Lower leg skin (tissue), 4 donors: ENCODE measurements around the gene TMEM164. TPM values are rescaled to one million over a fixed set of nuclear protein-coding genes. Genes with fewer than 3 reads are reported as not detected.
"Not testable (repeated sequence)": the region's sequence is repeated elsewhere in the genome, so short reads cannot be mapped to it uniquely, and the experiment has no call there.

Experiments
- DNase-seq, 2 donors: peaks; one replicate each; pipeline ENCODE4 v3.0.0-alpha.2; 2019; ENCODE audit warnings: low spot score in 2 of 2
- H3K4me3 ChIP-seq: fragments of 200-600 bp; sonication (generic); 2 replicates; pipeline ENCODE4 v1.5.1; 2017; ENCODE audit warnings: mild to moderate bottlenecking, low read depth; ENCODE audit not compliant: poor library complexity, severe bottlenecking
- CTCF ChIP-seq, 3 donors: fragments of 450-650 bp; IDR thresholded peaks; one replicate each; pipeline ENCODE4 v1.5.1; 2016; ENCODE audit warnings: antibody characterized with exemption in 3 of 3, mild to moderate bottlenecking in 3 of 3, moderate library complexity in 2 of 3
- POLR2A ChIP-seq, 2 donors: fragments of 450-650 bp; IDR thresholded peaks; one replicate each; pipeline ENCODE4 v1.6.1; 2016 to 2017; ENCODE audit warnings: antibody characterized with exemption in 2 of 2, mild to moderate bottlenecking in 1 of 2, moderate library complexity in 1 of 2
- WGBS, 2 donors: methylation state at CpG; one replicate each; pipeline ENCODE4 v1.1.5; 2018; 5-methylcytosine and 5-hydroxymethylcytosine counted together
- intact Hi-C: fragments of 100-400 bp; cut with DNase I; formaldehyde crosslinking; loops from one replicate; pipeline ENCODE4 v1.15.0; 2023; ENCODE audit warnings: low total_unique reads
- total RNA-seq, 4 donors: library from RNA; depleted of rRNA; stranded (reverse); fragments of >200 nt; gene quantifications; one replicate each; pipeline ENCODE4 v1.1.0, GENCODE V29; 2016

TMEM164 gene
- total RNA-seq, 4 donors from 2014 or later, result 39.4 to 73.2 (median 60.8) TPM

- no peak overlapping the region for H3K4me3 ChIP-seq
- no peak for DNase-seq
- intact Hi-C loops, result no loop called here
- 83 to 100% methylated on average over 2 of the region's 2 CpGs for WGBS, 2 donors
- TF ChIP-seq POLR2A (IDR thresholded peaks at IDR 0.05), result no peak
- no peak for TF ChIP-seq CTCF (IDR thresholded peaks at IDR 0.05)
Observed at GRCh38 chrX:109964390-109964789, 38.5 kb upstream of the TMEM164 start.

- no peak for DNase-seq
- WGBS, 2 donors, result 63 to 73% methylated on average over 1 of the region's 1 CpG
- no peak for TF ChIP-seq POLR2A (IDR thresholded peaks at IDR 0.05)
- TF ChIP-seq CTCF (IDR thresholded peaks at IDR 0.05), result no peak
- no peak overlapping the region for H3K4me3 ChIP-seq
- intact Hi-C loops, result no loop called here
Observed at GRCh38 chrX:109966246-109966645, 36.7 kb upstream of the TMEM164 start.

GRCh38 chrX:109967156-109967555, 35.8 kb upstream of the TMEM164 start:
- intact Hi-C loops, result no loop called here

GRCh38 chrX:109970841-109971240, 32.1 kb upstream of the TMEM164 start:
- WGBS, 2 donors, result 74 to 100% methylated on average over 4 of the region's 4 CpGs

More at GRCh38 chrX:109967156-109967555, 35.8 kb upstream of the TMEM164 start:
- no peak for DNase-seq
- TF ChIP-seq POLR2A (IDR thresholded peaks at IDR 0.05) (no peak), CTCF (IDR thresholded peaks at IDR 0.05) (no peak)
- WGBS, 2 donors, result 53 to 72% methylated on average over 3 of the region's 3 CpGs
- no peak overlapping the region for H3K4me3 ChIP-seq

GRCh38 chrX:109974906-109975655, 27.8 kb upstream of the TMEM164 start:
- intact Hi-C loops, result no loop called here
- TF ChIP-seq CTCF (IDR thresholded peaks at IDR 0.05), result no peak
- TF ChIP-seq POLR2A (IDR thresholded peaks at IDR 0.05), result no peak
- WGBS, 2 donors, result 54 to 73% methylated on average over 1 of the region's 1 CpG
- DNase-seq, result no peak
- H3K4me3 ChIP-seq, result no peak overlapping the region

More at GRCh38 chrX:109970841-109971240, 32.1 kb upstream of the TMEM164 start:
- H3K4me3 ChIP-seq, intact Hi-C loops, DNase-seq: not testable (repeated sequence)

- H3K4me3 ChIP-seq, DNase-seq: not testable (repeated sequence)
- intact Hi-C loops, result loop anchor here (10.0 kb wide), 1 partner anchor 60 kb away; no protein-coding TSS in a partner anchor
- 81 to 84% methylated on average over 4 of the region's 4 CpGs for WGBS, 2 donors
Observed at GRCh38 chrX:109985210-109985609, 17.7 kb upstream of the TMEM164 start.

GRCh38 chrX:109987884-109988283, 15.0 kb upstream of the TMEM164 start:
- TF ChIP-seq POLR2A (IDR thresholded peaks at IDR 0.05) (no peak), CTCF (IDR thresholded peaks at IDR 0.05) (no peak)
- intact Hi-C loops, result loop anchor here (10.0 kb wide), 1 partner anchor 63 kb away; no protein-coding TSS in a partner anchor
- 30 to 67% methylated on average over 2 of the region's 2 CpGs for WGBS, 2 donors
- no peak overlapping the region for H3K4me3 ChIP-seq
- DNase-seq, result no peak
